Endothelial cell (in vitro differentiated cells): Measurements from ENCODE around the gene CCDC195. TPM values are rescaled to one million over a fixed set of nuclear protein-coding genes. Genes with fewer than 3 reads are reported as not detected.

Experiments
- DNase-seq: peaks from one replicate; pipeline ENCODE4 v3.0.0; 2021; ENCODE audit warnings: low spot score
- H3K27ac Mint-ChIP-seq: one replicate; pipeline ENCODE4 v1.8.0; 2021; ENCODE audit warnings: mixed read lengths, inconsistent platforms; ENCODE audit not compliant: unreplicated experiment
- H3K27me3 Mint-ChIP-seq: one replicate; pipeline ENCODE4 v1.8.0; 2021; ENCODE audit warnings: mild to moderate bottlenecking, moderate library complexity, mixed read lengths, inconsistent platforms; ENCODE audit not compliant: unreplicated experiment
- H3K36me3 Mint-ChIP-seq: one replicate; pipeline ENCODE4 v1.8.0; 2021; ENCODE audit warnings: mild to moderate bottlenecking, low read depth, mixed read lengths, inconsistent platforms; ENCODE audit not compliant: unreplicated experiment
- H3K4me1 Mint-ChIP-seq: one replicate; pipeline ENCODE4 v1.8.0; 2021; ENCODE audit warnings: mild to moderate bottlenecking, mixed read lengths, inconsistent platforms; ENCODE audit not compliant: unreplicated experiment
- H3K4me3 Mint-ChIP-seq: one replicate; pipeline ENCODE4 v1.8.0; 2021; ENCODE audit warnings: mild to moderate bottlenecking, mixed read lengths, inconsistent platforms; ENCODE audit not compliant: unreplicated experiment
- H3K9me3 Mint-ChIP-seq: one replicate; pipeline ENCODE4 v1.8.0; 2021; ENCODE audit warnings: mixed read lengths, inconsistent platforms; ENCODE audit not compliant: unreplicated experiment
- long read RNA-seq: library from polyadenylated mRNA; unstranded; transcript quantifications from one replicate; pipeline ENCODE4 v2.0.0, GENCODE V29; 2020; ENCODE audit not compliant: unreplicated experiment
- total RNA-seq: library from RNA; stranded (reverse); fragmentation: NEBNext Ultra II Directional; extraction: Animal tissue kit (Norgen Biotek cat#: 25700); gene quantifications from one replicate; pipeline ENCODE4 v1.2.1, GENCODE V29; 2021; ENCODE audit not compliant: unreplicated experiment
- TF ChIP-seq, protein P1 (sequence below): fragments of 200-600 bp; sonication (generic); IDR thresholded peaks from one replicate; pipeline ENCODE4 v1.5.0; 2021; ENCODE audit warnings: antibody characterized with exemption; ENCODE audit not compliant: unreplicated experiment

The CCDC195 gene, protein sequence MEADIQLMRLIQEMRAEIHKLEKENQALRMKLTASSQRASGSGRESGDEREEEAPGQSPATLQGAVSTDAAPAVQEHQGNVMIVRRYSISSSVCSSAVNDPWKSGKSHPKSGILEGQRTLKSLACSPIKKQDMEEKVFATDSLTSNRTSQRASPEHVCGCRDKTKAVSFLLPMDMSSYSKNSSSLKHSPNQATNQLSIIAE
- not detected for total RNA-seq
- long read RNA-seq, result 0 reads

DNA sequence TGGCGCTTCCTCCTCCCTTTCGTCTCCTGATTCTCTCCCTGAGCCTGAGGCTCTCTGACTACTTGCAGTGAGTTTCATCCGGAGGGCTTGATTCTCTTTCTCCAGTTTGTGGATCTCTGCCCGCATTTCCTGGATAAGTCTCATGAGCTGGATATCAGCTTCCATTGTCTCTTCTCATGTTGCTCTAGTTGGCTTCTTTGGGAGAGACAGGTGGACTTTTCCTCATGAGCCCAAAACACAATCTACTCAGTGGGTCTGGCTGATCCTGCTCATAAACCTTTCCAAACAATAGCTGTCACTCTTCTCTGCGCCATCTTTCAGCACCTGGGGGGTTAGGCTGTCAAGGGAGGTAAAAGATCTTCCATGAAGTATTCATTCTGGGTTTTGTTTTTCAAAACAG, at the start of gene CCDC195:
CCDC195 (minus strand) TSS at position 165 of the 400 bp plus-strand sequence; CDS start at position 165, 0 bp downstream.
- H3K27ac Mint-ChIP-seq, result no peak within 1 kb of the TSS
- H3K4me3 Mint-ChIP-seq, result no peak within 1 kb of the TSS
- H3K27me3 Mint-ChIP-seq, result no peaks in the 10 kb centered on the region

DNA sequence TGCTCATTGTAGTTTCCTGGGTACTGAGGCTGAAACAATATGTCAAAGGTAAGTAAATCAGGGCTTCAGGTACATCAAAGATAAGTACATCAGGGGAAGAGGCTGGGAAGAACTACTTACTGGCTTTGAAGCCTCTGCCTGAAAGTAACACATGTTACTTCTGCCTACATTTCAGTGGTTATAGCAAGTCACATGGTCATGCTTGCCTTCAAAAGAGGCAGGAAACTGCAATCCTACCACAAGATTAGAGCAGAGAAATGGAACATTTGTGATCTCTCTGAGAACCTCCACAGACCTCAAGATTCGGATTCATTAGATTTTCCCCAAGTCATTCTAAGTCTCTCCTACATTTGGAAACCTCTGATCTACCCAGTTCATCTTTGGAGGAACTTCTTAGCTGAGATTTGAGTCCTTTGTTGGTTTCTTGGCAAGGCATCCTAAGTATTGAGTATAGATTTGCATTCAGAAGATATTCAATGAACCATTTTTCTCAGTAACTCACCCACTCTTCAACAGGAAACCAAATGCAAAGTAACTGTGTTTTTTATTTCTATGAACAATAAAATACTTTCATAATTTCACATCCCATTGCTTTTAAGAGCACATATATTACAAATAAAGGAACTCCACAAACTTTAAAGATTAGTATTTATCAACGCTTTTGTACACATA, 48.5 kb upstream of the CCDC195 start:
- peaks cover 21% of the 10 kb centered on the region for H3K36me3 Mint-ChIP-seq
- no peaks in the 10 kb centered on the region for H3K9me3 Mint-ChIP-seq
- H3K27me3 Mint-ChIP-seq, result peaks cover 10% of the 10 kb centered on the region
- no peak for DNase-seq
- no peaks in the 10 kb centered on the region for H3K4me1 Mint-ChIP-seq
- TF ChIP-seq, protein P1, sequence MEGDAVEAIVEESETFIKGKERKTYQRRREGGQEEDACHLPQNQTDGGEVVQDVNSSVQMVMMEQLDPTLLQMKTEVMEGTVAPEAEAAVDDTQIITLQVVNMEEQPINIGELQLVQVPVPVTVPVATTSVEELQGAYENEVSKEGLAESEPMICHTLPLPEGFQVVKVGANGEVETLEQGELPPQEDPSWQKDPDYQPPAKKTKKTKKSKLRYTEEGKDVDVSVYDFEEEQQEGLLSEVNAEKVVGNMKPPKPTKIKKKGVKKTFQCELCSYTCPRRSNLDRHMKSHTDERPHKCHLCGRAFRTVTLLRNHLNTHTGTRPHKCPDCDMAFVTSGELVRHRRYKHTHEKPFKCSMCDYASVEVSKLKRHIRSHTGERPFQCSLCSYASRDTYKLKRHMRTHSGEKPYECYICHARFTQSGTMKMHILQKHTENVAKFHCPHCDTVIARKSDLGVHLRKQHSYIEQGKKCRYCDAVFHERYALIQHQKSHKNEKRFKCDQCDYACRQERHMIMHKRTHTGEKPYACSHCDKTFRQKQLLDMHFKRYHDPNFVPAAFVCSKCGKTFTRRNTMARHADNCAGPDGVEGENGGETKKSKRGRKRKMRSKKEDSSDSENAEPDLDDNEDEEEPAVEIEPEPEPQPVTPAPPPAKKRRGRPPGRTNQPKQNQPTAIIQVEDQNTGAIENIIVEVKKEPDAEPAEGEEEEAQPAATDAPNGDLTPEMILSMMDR, result no peak
- no peak overlapping the region for H3K4me3 Mint-ChIP-seq
- no peak overlapping the region for H3K27ac Mint-ChIP-seq

More for the DNA sequence above, at the start of gene CCDC195:
- Mint-ChIP-seq H3K9me3 (no peaks in the 10 kb centered on the region), H3K4me1 (no peaks in the 10 kb centered on the region), H3K36me3 (no peaks in the 10 kb centered on the region)
- TF ChIP-seq, protein P1, result no peak
- no peak for DNase-seq

DNA sequence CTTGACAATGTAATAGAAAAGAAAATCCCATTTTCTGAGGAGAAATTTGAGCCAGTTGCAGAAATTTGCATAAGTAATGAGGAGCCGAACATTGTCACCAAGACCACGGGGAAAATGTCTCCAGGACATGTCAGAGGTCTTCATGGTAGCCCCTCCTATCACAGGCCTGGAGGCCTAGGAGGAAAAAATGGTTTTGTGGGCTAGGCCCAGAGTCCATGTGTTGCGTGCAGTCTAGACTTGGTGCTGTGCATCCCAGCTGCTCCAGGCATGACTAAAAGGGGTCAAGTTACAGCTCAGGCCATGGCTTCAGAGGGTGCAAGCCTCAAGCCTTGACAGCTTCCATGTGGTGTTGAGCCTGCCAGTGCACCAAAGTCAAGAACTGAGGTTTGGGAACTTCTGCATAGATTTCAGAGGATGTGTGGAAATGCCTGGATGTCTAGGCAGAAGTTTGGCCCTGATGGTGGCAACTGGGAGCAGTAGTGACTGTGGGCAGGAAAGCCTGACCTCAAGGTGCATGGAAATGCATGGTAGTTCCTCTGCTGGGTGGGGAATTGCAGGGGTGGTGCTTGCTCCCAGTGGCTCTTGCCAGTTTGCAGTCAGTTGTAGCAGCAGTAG, 41.9 kb upstream of the CCDC195 start:
- Mint-ChIP-seq H3K27ac (no peak overlapping the region), H3K4me3 (no peak overlapping the region), H3K9me3 (peaks cover 15% of the 10 kb centered on the region), H3K27me3 (peaks cover 4% of the 10 kb centered on the region), H3K4me1 (no peaks in the 10 kb centered on the region), H3K36me3 (peaks cover 22% of the 10 kb centered on the region)
- no peak for DNase-seq
- TF ChIP-seq, protein P1, result no peak

DNA sequence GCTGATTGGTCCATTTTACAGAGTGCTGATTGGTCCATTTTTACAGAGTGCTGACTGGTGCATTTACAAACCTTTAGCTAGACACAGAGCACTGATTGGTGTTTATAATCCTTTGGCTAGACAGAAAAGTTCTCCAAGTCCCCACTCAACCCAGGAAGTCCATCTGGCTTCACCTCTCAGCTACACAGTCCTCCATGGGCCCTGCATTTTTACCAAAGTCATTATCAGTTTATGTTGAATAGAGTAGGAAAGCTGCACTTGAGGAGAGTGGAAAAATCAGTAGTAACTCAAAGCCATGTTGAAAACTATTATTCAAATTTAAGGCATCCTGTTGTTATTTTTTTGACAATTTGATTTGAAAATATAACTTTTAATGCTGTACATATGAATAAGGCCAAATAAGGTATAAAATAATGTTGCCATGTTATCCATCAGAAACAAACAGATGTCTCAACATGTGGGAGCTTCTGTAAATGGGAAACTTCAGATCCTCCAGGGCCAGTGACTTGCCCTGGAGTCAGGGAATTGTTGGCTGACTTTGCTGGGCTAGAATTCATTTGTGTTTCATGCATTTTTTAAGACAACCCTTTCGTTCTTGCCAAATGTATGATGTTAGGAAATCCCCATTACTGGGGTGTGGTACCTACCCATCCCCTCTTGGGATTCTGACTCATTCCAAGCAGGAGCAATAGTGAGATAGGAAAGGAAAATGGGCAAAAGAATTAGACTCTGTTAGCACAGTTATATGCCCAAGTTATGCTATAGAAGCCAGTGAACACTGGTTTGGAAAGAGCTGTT, 37.8 kb upstream of the CCDC195 start:
- TF ChIP-seq, protein P1, result no peak
- no peak for DNase-seq
- Mint-ChIP-seq H3K9me3 (peaks cover 14% of the 10 kb centered on the region), H3K4me1 (no peaks in the 10 kb centered on the region), H3K27ac (no peak overlapping the region), H3K4me3 (no peak overlapping the region), H3K36me3 (peaks cover 14% of the 10 kb centered on the region), H3K27me3 (no peaks in the 10 kb centered on the region)
